Nephron (organoid): ENCODE measurements around the gene TAF11L11.
"Not testable (repeated sequence)": the region's sequence is repeated elsewhere in the genome, so short reads cannot be mapped to it uniquely, and the experiment has no call there.

Experiments
- H3K27ac Mint-ChIP-seq, 3 experiments: 2 replicates each; pipeline ENCODE4 v1.8.0; 2020; ENCODE audit warnings: mixed read lengths in 3 of 3, mild to moderate bottlenecking in 2 of 3, moderate library complexity in 1 of 3
- H3K27me3 Mint-ChIP-seq: 2 replicates; pipeline ENCODE4 v1.8.0; 2021; ENCODE audit warnings: low read depth, mild to moderate bottlenecking, moderate library complexity, mixed read lengths
- H3K36me3 Mint-ChIP-seq: 2 replicates; pipeline ENCODE4 v1.8.0; 2020; ENCODE audit warnings: low read depth, mixed read lengths
- H3K4me1 Mint-ChIP-seq: 2 replicates; pipeline ENCODE4 v1.8.0; 2020; ENCODE audit warnings: mixed read lengths
- H3K4me3 Mint-ChIP-seq, 3 experiments: 2 replicates each; pipeline ENCODE4 v1.8.0; 2020; ENCODE audit warnings: mild to moderate bottlenecking in 3 of 3, mixed read lengths in 3 of 3, moderate library complexity in 2 of 3
- H3K9me3 Mint-ChIP-seq: 2 replicates; pipeline ENCODE4 v1.8.0; 2020; ENCODE audit warnings: mixed read lengths
- TF ChIP-seq, protein P1 (sequence below), 3 experiments: fragments of 200-600 bp; sonication (generic); IDR thresholded peaks; one replicate each; pipeline ENCODE4 v1.5.0; 2021; ENCODE audit warnings: antibody characterized with exemption in 3 of 3; ENCODE audit not compliant: unreplicated experiment in 3 of 3

The TAF11L11 gene

DNA sequence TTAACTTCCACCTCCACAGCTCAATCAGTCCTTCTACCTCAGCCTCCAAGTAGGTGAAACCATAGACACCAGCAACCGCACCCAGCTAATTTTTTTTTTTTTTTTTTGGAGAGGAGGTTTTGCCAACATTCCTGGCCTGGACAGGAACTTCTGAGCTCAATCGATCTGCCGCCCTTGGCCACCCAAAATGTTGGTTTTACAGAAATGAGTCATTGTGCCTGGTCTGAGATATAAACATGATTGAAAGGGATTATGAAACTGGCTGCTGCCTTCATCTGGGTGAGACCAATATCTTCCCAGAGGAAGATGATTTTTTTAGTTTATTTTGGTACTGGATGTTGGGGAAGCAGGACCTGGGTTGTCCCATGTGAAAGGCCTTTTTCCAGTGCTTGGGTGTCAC is 15.4 kb downstream of the TAF11L11 start:
- Mint-ChIP-seq H3K36me3 (no peaks in the 10 kb centered on the region), H3K4me1 (no peaks in the 10 kb centered on the region), H3K27ac (no peak overlapping the region), H3K27me3 (peaks cover 10% of the 10 kb centered on the region), H3K4me3 (no peak overlapping the region), H3K9me3 (peaks cover 7% of the 10 kb centered on the region)
- TF ChIP-seq, protein P1, sequence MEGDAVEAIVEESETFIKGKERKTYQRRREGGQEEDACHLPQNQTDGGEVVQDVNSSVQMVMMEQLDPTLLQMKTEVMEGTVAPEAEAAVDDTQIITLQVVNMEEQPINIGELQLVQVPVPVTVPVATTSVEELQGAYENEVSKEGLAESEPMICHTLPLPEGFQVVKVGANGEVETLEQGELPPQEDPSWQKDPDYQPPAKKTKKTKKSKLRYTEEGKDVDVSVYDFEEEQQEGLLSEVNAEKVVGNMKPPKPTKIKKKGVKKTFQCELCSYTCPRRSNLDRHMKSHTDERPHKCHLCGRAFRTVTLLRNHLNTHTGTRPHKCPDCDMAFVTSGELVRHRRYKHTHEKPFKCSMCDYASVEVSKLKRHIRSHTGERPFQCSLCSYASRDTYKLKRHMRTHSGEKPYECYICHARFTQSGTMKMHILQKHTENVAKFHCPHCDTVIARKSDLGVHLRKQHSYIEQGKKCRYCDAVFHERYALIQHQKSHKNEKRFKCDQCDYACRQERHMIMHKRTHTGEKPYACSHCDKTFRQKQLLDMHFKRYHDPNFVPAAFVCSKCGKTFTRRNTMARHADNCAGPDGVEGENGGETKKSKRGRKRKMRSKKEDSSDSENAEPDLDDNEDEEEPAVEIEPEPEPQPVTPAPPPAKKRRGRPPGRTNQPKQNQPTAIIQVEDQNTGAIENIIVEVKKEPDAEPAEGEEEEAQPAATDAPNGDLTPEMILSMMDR (IDR thresholded peaks at IDR 0.05; ENCODE audit: unreplicated experiment in 3 of 3): no peak

DNA sequence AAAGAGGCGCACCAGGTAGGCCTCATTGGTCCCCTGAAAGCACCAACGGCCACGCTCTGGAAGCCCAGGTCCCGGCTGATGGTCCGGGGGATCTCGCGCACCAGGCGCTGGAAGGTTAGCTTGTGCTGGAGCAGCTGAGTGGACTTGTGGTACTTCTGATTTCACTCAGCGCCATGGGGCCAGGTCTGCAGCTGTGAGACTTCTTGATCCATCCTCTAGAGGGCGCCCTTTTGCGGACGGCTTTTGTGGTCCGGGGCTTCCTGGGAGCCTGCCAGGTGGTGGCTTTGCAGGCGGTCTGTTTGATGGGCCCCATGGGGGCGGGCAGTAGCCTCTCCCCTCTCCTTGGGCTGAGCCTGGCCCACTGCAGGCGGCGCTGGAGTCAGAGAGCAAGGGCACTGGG is 16.6 kb downstream of the TAF11L11 start:
- H3K27me3 Mint-ChIP-seq: peaks cover 10% of the 10 kb centered on the region
- no peak overlapping the region for H3K4me3 Mint-ChIP-seq
- peaks cover 7% of the 10 kb centered on the region for H3K9me3 Mint-ChIP-seq
- no peaks in the 10 kb centered on the region for H3K36me3 Mint-ChIP-seq
- no peaks in the 10 kb centered on the region for H3K4me1 Mint-ChIP-seq
- H3K27ac Mint-ChIP-seq: no peak overlapping the region
- TF ChIP-seq, protein P1 (IDR thresholded peaks at IDR 0.05; ENCODE audit: unreplicated experiment in 3 of 3): no peak

DNA sequence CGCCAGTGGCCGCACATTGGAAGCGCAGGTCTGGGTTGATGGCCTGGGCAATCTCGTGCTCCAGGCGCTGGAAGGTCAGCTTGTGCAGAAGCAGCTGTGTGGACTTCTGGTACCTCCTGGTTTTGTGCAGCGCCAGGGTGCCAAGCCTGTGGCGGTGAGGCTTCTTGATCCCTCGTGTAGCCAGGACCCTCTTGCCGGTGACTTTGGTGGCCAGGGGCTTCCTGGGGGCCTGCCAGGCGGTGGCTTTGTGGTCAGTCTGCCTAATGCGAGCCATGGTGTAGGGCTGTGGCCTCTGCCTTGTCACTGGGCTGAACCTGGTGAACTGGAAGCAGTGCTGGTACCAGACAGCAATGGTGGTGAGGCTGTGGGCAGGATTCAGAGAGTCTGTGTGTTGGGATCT is 21.7 kb downstream of the TAF11L11 start:
- H3K27ac Mint-ChIP-seq: no peak overlapping the region
- peaks cover 4% of the 10 kb centered on the region for H3K27me3 Mint-ChIP-seq
- no peaks in the 10 kb centered on the region for H3K4me1 Mint-ChIP-seq
- H3K36me3 Mint-ChIP-seq: no peaks in the 10 kb centered on the region
- H3K9me3 Mint-ChIP-seq: no peaks in the 10 kb centered on the region
- TF ChIP-seq, protein P1 (IDR thresholded peaks at IDR 0.05; ENCODE audit: unreplicated experiment in 3 of 3): no peak
- no peak overlapping the region for H3K4me3 Mint-ChIP-seq

DNA sequence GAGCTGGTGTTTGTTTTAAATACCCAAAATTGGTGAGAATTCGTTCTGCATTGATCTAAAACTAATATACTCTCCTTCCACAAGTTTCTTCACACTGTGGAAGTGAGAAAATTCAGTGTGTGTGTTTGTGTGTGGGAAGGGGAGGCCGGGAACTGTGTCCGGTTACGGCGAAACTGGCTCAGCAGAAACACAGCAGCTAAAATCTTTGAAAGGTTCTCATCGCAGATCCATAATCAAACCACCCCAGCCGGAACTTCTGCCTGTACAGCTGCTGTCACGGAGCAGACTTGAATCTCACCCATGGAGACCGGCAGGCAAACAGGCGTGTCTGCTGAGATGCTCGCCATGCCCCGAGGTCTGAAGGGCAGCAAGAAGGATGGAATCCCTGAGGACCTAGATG is 27.8 kb downstream of the TAF11L11 start, which contains the start of gene TAF11L13:
Gene TAF11L13 (plus strand): TSS at position 301 of the 400 bp plus-strand sequence.
- H3K9me3 Mint-ChIP-seq, H3K27me3 Mint-ChIP-seq, H3K27ac Mint-ChIP-seq, H3K4me3 Mint-ChIP-seq, H3K4me1 Mint-ChIP-seq, H3K36me3 Mint-ChIP-seq: not testable (repeated sequence)

DNA sequence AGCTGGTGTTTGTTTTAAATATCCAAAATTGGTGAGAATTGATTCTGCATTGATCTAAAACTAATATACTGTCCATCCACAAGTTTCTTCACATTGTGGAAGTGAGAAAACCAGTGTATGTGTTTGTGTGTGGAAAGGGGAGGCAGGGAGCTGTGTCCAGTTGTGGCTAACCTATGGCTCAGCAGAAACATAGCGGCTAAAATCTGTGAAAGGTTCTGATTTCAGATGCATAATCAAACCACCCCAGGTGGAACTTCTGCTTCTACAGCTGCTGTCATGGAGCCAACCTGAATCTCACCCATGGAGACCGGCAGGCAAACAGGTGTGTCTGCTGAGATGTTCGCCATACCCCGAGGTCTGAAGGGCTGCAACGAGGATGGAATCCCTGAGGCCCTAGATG is 30.2 kb downstream of the TAF11L11 start, which contains the start of gene TAF11L14:
Gene TAF11L14 (plus strand): TSS at position 301 of the 400 bp plus-strand sequence.
- Mint-ChIP-seq H3K4me1 (no peaks in the 10 kb centered on the region), H3K36me3 (no peaks in the 10 kb centered on the region), H3K4me3 (no peak within 1 kb of the TSS), H3K27me3 (peaks cover 3% of the 10 kb centered on the region), H3K9me3 (peaks cover 4% of the 10 kb centered on the region), H3K27ac (no peak within 1 kb of the TSS)
- TF ChIP-seq, protein P1 (IDR thresholded peaks at IDR 0.05; ENCODE audit: unreplicated experiment in 3 of 3): no peak

DNA sequence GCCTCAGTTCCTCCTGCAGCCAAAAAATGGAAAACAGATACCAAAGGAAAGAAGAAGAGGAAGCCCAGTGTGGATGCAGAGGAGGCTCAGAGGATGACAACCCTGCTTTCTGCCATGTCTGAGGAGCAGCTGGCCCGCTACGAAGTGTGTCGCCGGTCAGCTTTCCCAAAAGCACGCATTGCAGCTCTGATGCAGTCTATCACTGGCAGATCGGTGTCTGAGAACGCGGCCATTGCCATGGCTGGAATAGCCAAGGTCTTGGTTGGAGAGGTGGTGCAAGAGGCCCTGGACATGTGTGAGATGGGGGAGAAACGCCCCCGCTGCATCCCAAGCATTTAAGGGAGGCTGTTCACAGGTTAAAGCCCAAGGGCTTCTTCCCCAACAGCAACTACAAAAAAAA is 45.2 kb downstream of the TAF11L11 start:
- not testable (repeated sequence) for H3K4me1 Mint-ChIP-seq, H3K4me3 Mint-ChIP-seq, H3K27me3 Mint-ChIP-seq, H3K27ac Mint-ChIP-seq, H3K36me3 Mint-ChIP-seq
- H3K9me3 Mint-ChIP-seq: peaks cover 18% of the 10 kb centered on the region

DNA sequence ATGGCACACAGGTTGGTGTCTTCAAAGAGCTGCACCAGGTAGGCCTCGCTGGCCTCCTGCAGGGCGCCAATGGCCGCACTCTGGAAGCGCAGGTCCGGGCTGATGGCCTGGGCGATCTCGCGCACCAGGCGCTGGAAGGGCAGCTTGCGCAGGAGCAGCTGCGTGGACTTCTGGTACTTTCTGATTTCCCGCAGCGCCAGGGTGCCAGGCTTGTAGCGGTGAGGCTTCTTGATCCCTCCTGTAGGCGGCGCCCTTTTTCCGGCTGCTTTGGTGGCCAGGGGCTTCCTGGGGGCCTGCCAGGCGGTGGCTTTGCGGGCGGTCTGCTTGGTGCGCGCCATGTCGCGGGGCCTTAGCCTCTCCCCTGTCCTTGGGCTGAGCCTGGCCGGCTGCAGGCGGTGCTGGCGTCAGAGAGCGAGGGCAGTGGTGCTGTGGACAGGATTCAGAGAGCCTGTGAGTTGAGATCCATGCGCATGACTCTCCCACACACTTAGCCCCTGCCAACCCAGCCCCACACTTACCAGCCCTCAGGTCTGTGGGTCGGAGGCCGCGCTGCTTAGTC is 51.3 kb downstream of the TAF11L11 start:
- not testable (repeated sequence) for H3K4me3 Mint-ChIP-seq, H3K27me3 Mint-ChIP-seq, H3K36me3 Mint-ChIP-seq, H3K9me3 Mint-ChIP-seq, H3K27ac Mint-ChIP-seq, H3K4me1 Mint-ChIP-seq
